Muscle layer of colon (tissue), 2 donors: ENCODE measurements around the gene UHMK1.
"Not testable (repeated sequence)": the region's sequence is repeated elsewhere in the genome, so short reads cannot be mapped to it uniquely, and the experiment has no call there.

Experiments
- H3K27ac ChIP-seq: one replicate; pipeline ENCODE4 v1.7.0; 2013; ENCODE audit warnings: low read depth, mild to moderate bottlenecking, low read length, moderate library complexity
- H3K27me3 ChIP-seq, 2 donors: one replicate each; pipeline ENCODE4 v1.7.0; 2013; ENCODE audit warnings: low read length in 2 of 2, mild to moderate bottlenecking in 2 of 2; ENCODE audit not compliant: insufficient read depth in 2 of 2, control insufficient read depth in 1 of 2
- H3K36me3 ChIP-seq: one replicate; pipeline ENCODE4 v1.7.0; 2013; ENCODE audit warnings: mild to moderate bottlenecking, low read length; ENCODE audit not compliant: insufficient read depth
- H3K4me1 ChIP-seq: one replicate; pipeline ENCODE4 v1.7.0; 2013; ENCODE audit warnings: mild to moderate bottlenecking, low read length; ENCODE audit not compliant: insufficient read depth
- H3K4me3 ChIP-seq, 2 donors: one replicate each; pipeline ENCODE4 v1.7.0; 2013; ENCODE audit warnings: low read length in 2 of 2, low read depth in 1 of 2, mild to moderate bottlenecking in 1 of 2, moderate library complexity in 1 of 2
- H3K9ac ChIP-seq: one replicate; pipeline ENCODE4 v1.7.0; 2013; ENCODE audit warnings: low read length
- H3K9me3 ChIP-seq: one replicate; pipeline ENCODE4 v1.7.0; 2013; ENCODE audit warnings: mild to moderate bottlenecking, low read length
- donor health status: abdominal sarcoma.
- donor health status: Adenocarcinoma of cecum.

The UHMK1 gene

GRCh38 chr1:162497723-162498495, at the start of gene UHMK1:
TSS of gene UHMK1 (plus strand) at chr1:162497818. CDS start at chr1:162498001, 183 bp downstream.
- Histone ChIP-seq H3K9me3 (no peaks in the 10 kb centered on the region), H3K36me3 (peaks cover 21% of the 10 kb centered on the region), H3K4me3 (peak within 1 kb of the TSS; percentile 72 to 73), H3K27ac (peak within 1 kb of the TSS; percentile 89), H3K9ac (peak within 1 kb of the TSS; percentile 83), H3K27me3 (no peaks in the 10 kb centered on the region), H3K4me1 (peaks cover 25% of the 10 kb centered on the region)

GRCh38 chr1:162454361-162454760, 43.3 kb upstream of the UHMK1 start:
- H3K27ac ChIP-seq, H3K9me3 ChIP-seq, H3K36me3 ChIP-seq, H3K4me1 ChIP-seq, H3K27me3 ChIP-seq, H3K9ac ChIP-seq, H3K4me3 ChIP-seq: not testable (repeated sequence)

- no peak overlapping the region for H3K4me3 ChIP-seq
- H3K9ac ChIP-seq: no peak overlapping the region
- no peaks in the 10 kb centered on the region for H3K27me3 ChIP-seq
- H3K4me1 ChIP-seq: no peaks in the 10 kb centered on the region
- H3K27ac ChIP-seq: no peak overlapping the region
- no peaks in the 10 kb centered on the region for H3K9me3 ChIP-seq
- no peaks in the 10 kb centered on the region for H3K36me3 ChIP-seq
Measured at GRCh38 chr1:162456323-162456722, 41.3 kb upstream of the UHMK1 start.

DNA sequence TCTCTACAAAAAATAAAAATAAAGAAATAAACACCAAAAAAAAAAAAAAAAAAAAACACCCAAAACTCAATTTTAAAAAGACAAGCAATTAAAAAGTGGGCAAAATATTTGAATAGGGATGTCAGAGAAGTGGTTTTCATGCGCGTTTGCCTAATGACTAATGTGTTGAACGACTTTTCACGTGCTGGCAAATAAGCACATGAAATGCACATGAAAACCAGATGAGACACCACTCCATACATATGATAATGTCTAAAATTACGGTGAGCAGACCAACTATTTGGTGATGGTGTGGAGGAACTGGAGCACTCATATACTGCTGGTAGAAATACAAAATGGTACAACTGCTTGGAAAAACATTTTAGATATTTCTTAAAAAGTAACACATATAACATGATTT, 39.4 kb upstream of the UHMK1 start:
- Histone ChIP-seq H3K9me3 (no peaks in the 10 kb centered on the region), H3K9ac (no peak overlapping the region), H3K27ac (no peak overlapping the region), H3K27me3 (no peaks in the 10 kb centered on the region), H3K4me3 (no peak overlapping the region), H3K36me3 (no peaks in the 10 kb centered on the region), H3K4me1 (no peaks in the 10 kb centered on the region)

DNA sequence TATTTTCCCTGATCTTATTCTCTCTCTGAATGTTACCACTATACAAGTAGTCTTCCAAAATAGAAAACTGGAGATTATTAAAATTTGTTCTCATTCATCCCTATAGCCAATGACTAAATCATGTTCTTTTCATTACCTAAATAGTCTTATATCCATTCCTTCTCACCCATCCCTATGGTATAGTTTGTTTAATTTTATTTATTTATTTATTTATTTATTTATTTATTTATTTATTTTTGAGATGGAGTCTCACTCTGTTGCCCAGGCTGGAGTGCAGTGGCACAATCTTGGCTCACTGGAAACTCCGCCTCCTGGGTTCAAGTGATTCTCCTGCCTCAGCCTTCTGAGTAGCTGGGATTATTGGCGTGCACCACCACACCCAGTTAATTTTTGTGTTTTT, 35.2 kb upstream of the UHMK1 start:
- not testable (repeated sequence) for H3K27me3 ChIP-seq, H3K4me3 ChIP-seq, H3K27ac ChIP-seq, H3K36me3 ChIP-seq, H3K4me1 ChIP-seq, H3K9me3 ChIP-seq, H3K9ac ChIP-seq

GRCh38 chr1:162463021-162463420, 34.6 kb upstream of the UHMK1 start:
- H3K9me3 ChIP-seq: no peaks in the 10 kb centered on the region
- no peak overlapping the region for H3K4me3 ChIP-seq
- H3K27ac ChIP-seq: no peak overlapping the region
- H3K36me3 ChIP-seq: no peaks in the 10 kb centered on the region
- no peak overlapping the region for H3K9ac ChIP-seq
- H3K27me3 ChIP-seq: no peaks in the 10 kb centered on the region
- no peaks in the 10 kb centered on the region for H3K4me1 ChIP-seq

GRCh38 chr1:162466797-162467196, 30.8 kb upstream of the UHMK1 start:
- Histone ChIP-seq H3K4me3 (no peak overlapping the region), H3K27me3 (peaks cover 0 to 6% of the 10 kb centered on the region in 2 donors), H3K9me3 (no peaks in the 10 kb centered on the region), H3K27ac (no peak overlapping the region), H3K9ac (no peak overlapping the region), H3K36me3 (no peaks in the 10 kb centered on the region), H3K4me1 (no peaks in the 10 kb centered on the region)

GRCh38 chr1:162470216-162470615, 27.4 kb upstream of the UHMK1 start:
- H3K27ac ChIP-seq: no peak overlapping the region
- H3K36me3 ChIP-seq: no peaks in the 10 kb centered on the region
- H3K4me1 ChIP-seq: no peaks in the 10 kb centered on the region
- peaks cover 0 to 6% of the 10 kb centered on the region in 2 donors for H3K27me3 ChIP-seq
- no peak overlapping the region for H3K4me3 ChIP-seq
- H3K9ac ChIP-seq: no peak overlapping the region
- H3K9me3 ChIP-seq: no peaks in the 10 kb centered on the region

DNA sequence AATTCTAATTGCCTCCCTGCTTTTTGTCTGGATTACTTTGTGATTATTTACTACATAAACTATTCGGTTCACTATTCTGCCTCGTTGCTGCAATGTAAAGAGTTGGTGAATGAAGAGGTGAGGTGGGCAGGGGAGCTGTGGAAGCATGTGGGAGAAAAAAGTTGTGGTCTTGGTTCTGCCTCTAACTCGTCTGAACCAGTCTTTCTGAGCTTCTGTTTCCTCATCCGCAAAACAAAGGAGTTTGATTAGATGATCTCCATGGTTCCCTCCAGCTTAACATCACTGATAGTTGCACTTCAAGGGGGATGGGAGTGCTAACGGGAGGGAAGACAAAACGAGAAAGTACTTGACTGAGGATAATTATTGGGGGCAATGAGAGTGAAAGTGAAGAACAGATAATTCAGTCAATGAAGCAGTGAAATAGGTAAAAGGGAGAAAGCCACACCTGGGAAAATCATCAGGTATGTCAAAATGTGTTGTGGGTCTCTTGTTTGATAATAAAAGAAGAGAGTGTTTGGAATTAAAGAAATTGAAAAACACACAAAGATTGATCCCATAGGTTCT, 26.2 kb upstream of the UHMK1 start:
- Histone ChIP-seq H3K4me3 (no peak overlapping the region), H3K27me3 (peaks cover 0 to 6% of the 10 kb centered on the region in 2 donors), H3K9ac (no peak overlapping the region)

GRCh38 chr1:162475089-162475488, 22.5 kb upstream of the UHMK1 start:
- Histone ChIP-seq H3K27ac (no peak overlapping the region), H3K36me3 (no peaks in the 10 kb centered on the region), H3K4me3 (no peak overlapping the region), H3K4me1 (no peaks in the 10 kb centered on the region), H3K9me3 (no peaks in the 10 kb centered on the region), H3K27me3 (no peaks in the 10 kb centered on the region), H3K9ac (no peak overlapping the region)

More for the DNA sequence above, 26.2 kb upstream of the UHMK1 start:
- Histone ChIP-seq H3K4me1 (no peaks in the 10 kb centered on the region), H3K27ac (no peak overlapping the region), H3K36me3 (no peaks in the 10 kb centered on the region), H3K9me3 (no peaks in the 10 kb centered on the region)

- H3K4me1 ChIP-seq: no peaks in the 10 kb centered on the region
- H3K4me3 ChIP-seq: no peak overlapping the region
- no peaks in the 10 kb centered on the region for H3K27me3 ChIP-seq
- no peaks in the 10 kb centered on the region for H3K36me3 ChIP-seq
- no peaks in the 10 kb centered on the region for H3K9me3 ChIP-seq
- H3K9ac ChIP-seq: no peak overlapping the region
- H3K27ac ChIP-seq: no peak overlapping the region
Measured at GRCh38 chr1:162475539-162476185, 22.0 kb upstream of the UHMK1 start.
